GM12892 (cell line): ENCODE data around the gene CXorf49.
"Not testable (repeated sequence)": the region's sequence is repeated elsewhere in the genome, so short reads cannot be mapped to it uniquely, and the experiment has no call there.

Experiments used
- POLR2A ChIP-seq: IDR thresholded peaks from 2 replicates; pipeline ENCODE4 v1.6.1; 2011; ENCODE audit warnings: low read depth, low read length, control low read depth
- POLR2AphosphoS5 ChIP-seq: IDR thresholded peaks from 2 replicates; pipeline ENCODE4 v1.6.1; 2011; ENCODE audit warnings: low read depth, low read length, control low read depth
- TAF1 ChIP-seq: IDR thresholded peaks from 2 replicates; pipeline ENCODE4 v1.6.1; 2011; ENCODE audit warnings: low read depth, mild to moderate bottlenecking, control low read depth, low read length, borderline replicate concordance

- TF ChIP-seq TAF1, POLR2AphosphoS5, POLR2A: not testable (repeated sequence)
Measured at GRCh38 chrX:71765613-71766012, 47.5 kb upstream of the CXorf49 start.
